ENCODE measurements around the gene TMEM221.

- TF ChIP-seq POLR2AphosphoS5 (IDR thresholded peaks at IDR 0.05) (no peak), REST (IDR thresholded peaks at IDR 0.05; ENCODE audit: borderline replicate concordance) (no peak), CTCF (IDR thresholded peaks at IDR 0.05; ENCODE audit: poor library complexity, severe bottlenecking) (no peak), SMC3 (conservative IDR thresholded peaks at IDR 0.05; ENCODE audit: poor library complexity) (no peak), EZH2 (IDR thresholded peaks at IDR 0.05; ENCODE audit: borderline replicate concordance, insufficient read depth, low read length, poor library complexity, severe bottlenecking) (no peak), EP300 (conservative IDR thresholded peaks at IDR 0.05; ENCODE audit: poor library complexity, severe bottlenecking) (no peak), RAD21 (conservative IDR thresholded peaks at IDR 0.05) (no peak), TAF1 (IDR thresholded peaks at IDR 0.05; ENCODE audit: low read depth) (no peak), MXI1 (conservative IDR thresholded peaks at IDR 0.05; ENCODE audit: poor library complexity, severe bottlenecking) (no peak)
Measured at GRCh38 chr19:17475541-17476115, 27.2 kb upstream of the TMEM221 start.
